Measurements from ENCODE around the gene GAS5. TPM values are rescaled to one million over a fixed set of nuclear protein-coding genes. Genes with fewer than 3 reads are reported as not detected.
A peak's percentile ranks its signal among the peaks of the same experiment; 100 is the strongest.

The GAS5 gene
- total and polyA plus RNA-seq, 9 of the 15 experiments (the other 6 are each of a cell fraction or from before 2014, with no cell fraction given), result 565 to 1,860 (median 1,006) TPM

GRCh38 chr1:173864179-173864867 is 3.5 kb downstream of the GAS5 start (continued):
- no peak for TF ChIP-seq ZNF75A (CRISPR knock-in tag; IDR thresholded peaks at IDR 0.05)
- TF ChIP-seq EP300 (IDR thresholded peaks at IDR 0.05; ENCODE audit: low read length), result no peak
- TF ChIP-seq ZKSCAN8 (CRISPR knock-in tag; IDR thresholded peaks at IDR 0.05), result no peak
- no peak for TF ChIP-seq MAFK (IDR thresholded peaks at IDR 0.05; ENCODE audit: low read length)
- TF ChIP-seq TAF9B (IDR thresholded peaks at IDR 0.05; ENCODE audit: partially characterized antibody), result no peak
- peak; percentile 9; the same call in 1 of the 2 replicates for TF ChIP-seq DEAF1 (CRISPR knock-in tag; IDR thresholded peaks at IDR 0.05)
- TF ChIP-seq NR2C1 (IDR thresholded peaks at IDR 0.05), result no peak
- TF ChIP-seq NR2C1 (tag; IDR thresholded peaks at IDR 0.05), result no peak
- TF ChIP-seq ZNF316 (IDR thresholded peaks at IDR 0.05), result peak; percentile 64
- TF ChIP-seq ZNF586 (CRISPR knock-in tag; conservative IDR thresholded peaks at IDR 0.05), result peak; percentile 54; the same call in 1 of the 2 replicates
- TF ChIP-seq NFXL1 (CRISPR knock-in tag; IDR thresholded peaks at IDR 0.05), result 0 out of 2 replicates have a peak, but pooled peaks have one; percentile 39
- TF ChIP-seq CBX2 (IDR thresholded peaks at IDR 0.05; ENCODE audit: insufficient read depth, low read length, poor library complexity, severe bottlenecking), result no peak
- TF ChIP-seq BRCA1 (IDR thresholded peaks at IDR 0.05), result no peak
- no peak for TF ChIP-seq BRCA1 (CRISPR knock-in tag; IDR thresholded peaks at IDR 0.05)
- TF ChIP-seq ZNF311 (CRISPR knock-in tag; IDR thresholded peaks at IDR 0.05), result no peak
- no peak for TF ChIP-seq SP2 (IDR thresholded peaks at IDR 0.05; ENCODE audit: extremely low read depth, low read depth, low read length, poor library complexity, severe bottlenecking)
- TF ChIP-seq TRIM28 (IDR thresholded peaks at IDR 0.05), result 0 out of 2 replicates have a peak, but pooled peaks have one; percentile 22
- TF ChIP-seq STAT5A (IDR thresholded peaks at IDR 0.05; ENCODE audit: borderline replicate concordance, low read length), result no peak
- TF ChIP-seq SIN3A (IDR thresholded peaks at IDR 0.05; ENCODE audit: borderline replicate concordance in 2 of 2, control insufficient read depth in 1 of 2, low read depth in 2 of 2, low read length in 2 of 2), result 0 out of 4 replicates have a peak, but pooled peaks of 1 of the 2 experiments have one; percentile 49
- TF ChIP-seq FOXA1 (IDR thresholded peaks at IDR 0.05; ENCODE audit: borderline replicate concordance), result no peak
- no peak for TF ChIP-seq DDX20 (tag; IDR thresholded peaks at IDR 0.05; ENCODE audit: low read depth)
- no peak for TF ChIP-seq CHCHD3 (CRISPR knock-in tag; IDR thresholded peaks at IDR 0.05)
- TF ChIP-seq ZBTB11 (CRISPR knock-in tag; IDR thresholded peaks at IDR 0.05), result no peak
- no peak for TF ChIP-seq ZNF3 (CRISPR knock-in tag; IDR thresholded peaks at IDR 0.05)
- no peak for TF ChIP-seq NONO (IDR thresholded peaks at IDR 0.05; ENCODE audit: low read depth in 2 of 2, low read length in 1 of 2)
- no peak for TF ChIP-seq KAT2B (IDR thresholded peaks at IDR 0.05; ENCODE audit: low read depth, low read length)
